HEK293 (cell line): Measurements from ENCODE around the gene FBN2.

ENCODE experiments used
- BCL11A ChIP-seq: fragments of 450-650 bp; formaldehyde crosslinking; IDR thresholded peaks from 2 replicates; pipeline ENCODE4 v1.5.1; 2016; ENCODE audit warnings: low read depth, missing biosample characterization, missing genetic modification characterization
- GFI1B ChIP-seq: fragments of 450-650 bp; formaldehyde crosslinking; IDR thresholded peaks from 2 replicates; pipeline ENCODE4 v1.5.1; 2016; ENCODE audit warnings: missing biosample characterization, missing genetic modification characterization
- KLF9 ChIP-seq: fragments of 450-650 bp; formaldehyde crosslinking; IDR thresholded peaks from 2 replicates; pipeline ENCODE4 v1.5.1; 2016; ENCODE audit warnings: missing biosample characterization, missing genetic modification characterization, low read depth
- REPIN1 ChIP-seq: fragments of 450-650 bp; formaldehyde crosslinking; IDR thresholded peaks from 2 replicates; pipeline ENCODE4 v1.5.1; 2017; ENCODE audit warnings: missing biosample characterization, missing genetic modification characterization, low read depth
- ZBTB7A ChIP-seq: fragments of 450-650 bp; formaldehyde crosslinking; IDR thresholded peaks from 2 replicates; pipeline ENCODE4 v1.5.1; 2016; ENCODE audit warnings: low read depth, missing biosample characterization, missing genetic modification characterization
- ZNF112 ChIP-seq: fragments of 450-650 bp; formaldehyde crosslinking; IDR thresholded peaks from 2 replicates; pipeline ENCODE4 v1.5.0; 2017; ENCODE audit warnings: missing biosample characterization, missing genetic modification characterization
- ZNF221 ChIP-seq: fragments of 450-650 bp; formaldehyde crosslinking; IDR thresholded peaks from 2 replicates; pipeline ENCODE4 v1.5.1; 2017; ENCODE audit warnings: missing biosample characterization, missing genetic modification characterization, borderline replicate concordance
- ZNF239 ChIP-seq: fragments of 450-650 bp; formaldehyde crosslinking; IDR thresholded peaks from 2 replicates; pipeline ENCODE4 v1.5.1; 2016; ENCODE audit warnings: missing biosample characterization, missing genetic modification characterization
- ZNF416 ChIP-seq: fragments of 450-650 bp; formaldehyde crosslinking; IDR thresholded peaks from 2 replicates; pipeline ENCODE4 v1.5.1; 2016; ENCODE audit warnings: missing biosample characterization, missing genetic modification characterization
- ZNF426 ChIP-seq: fragments of 450-650 bp; formaldehyde crosslinking; IDR thresholded peaks from 2 replicates; pipeline ENCODE4 v1.5.1; 2017; ENCODE audit warnings: missing biosample characterization, missing genetic modification characterization, mild to moderate bottlenecking, inconsistent platforms, moderate library complexity
- ZNF571 ChIP-seq: fragments of 450-650 bp; formaldehyde crosslinking; IDR thresholded peaks from 2 replicates; pipeline ENCODE4 v1.5.0; 2017; ENCODE audit warnings: missing biosample characterization, missing genetic modification characterization
- ZNF621 ChIP-seq: fragments of 450-650 bp; formaldehyde crosslinking; IDR thresholded peaks from 2 replicates; pipeline ENCODE4 v1.5.1; 2017; ENCODE audit warnings: missing biosample characterization, missing genetic modification characterization
- ZNF623 ChIP-seq: fragments of 450-650 bp; formaldehyde crosslinking; IDR thresholded peaks from 2 replicates; pipeline ENCODE4 v1.5.1; 2016; ENCODE audit warnings: missing biosample characterization, missing genetic modification characterization
- ZNF624 ChIP-seq: fragments of 450-650 bp; formaldehyde crosslinking; IDR thresholded peaks from 2 replicates; pipeline ENCODE4 v1.5.1; 2017; ENCODE audit warnings: missing biosample characterization, missing genetic modification characterization
- ZNF658 ChIP-seq: fragments of 450-650 bp; formaldehyde crosslinking; IDR thresholded peaks from 2 replicates; pipeline ENCODE4; 2016; ENCODE audit warnings: missing biosample characterization, missing genetic modification characterization
- ZNF701 ChIP-seq: fragments of 450-650 bp; formaldehyde crosslinking; IDR thresholded peaks from 2 replicates; pipeline ENCODE4 v1.5.1; 2016; ENCODE audit warnings: missing biosample characterization, missing genetic modification characterization
- ZNF76 ChIP-seq: fragments of 450-650 bp; formaldehyde crosslinking; IDR thresholded peaks from 2 replicates; pipeline ENCODE4; 2016; ENCODE audit warnings: low read depth, missing biosample characterization, missing genetic modification characterization, borderline replicate concordance
- TF ChIP-seq, protein P1 (sequence below): fragments of 450-650 bp; formaldehyde crosslinking; IDR thresholded peaks from 2 replicates; pipeline ENCODE4 v1.5.1; 2016; ENCODE audit warnings: missing biosample characterization, missing genetic modification characterization, low read depth
- TF ChIP-seq, protein P2 (sequence below): fragments of 450-650 bp; formaldehyde crosslinking; IDR thresholded peaks from 2 replicates; pipeline ENCODE4 v1.5.1; 2016; ENCODE audit warnings: missing biosample characterization, missing genetic modification characterization
- TF ChIP-seq, protein P3 (sequence below): fragments of 450-650 bp; formaldehyde crosslinking; IDR thresholded peaks from 2 replicates; pipeline ENCODE4 v1.5.1; 2016; ENCODE audit warnings: missing biosample characterization, missing genetic modification characterization
- TF ChIP-seq, protein P4 (sequence below): fragments of 450-650 bp; formaldehyde crosslinking; IDR thresholded peaks from 2 replicates; pipeline ENCODE4 v1.5.1; 2016; ENCODE audit warnings: missing biosample characterization, missing genetic modification characterization
- TF ChIP-seq, protein P5 (sequence below): fragments of 450-650 bp; formaldehyde crosslinking; IDR thresholded peaks from 2 replicates; pipeline ENCODE4 v1.5.1; 2016; ENCODE audit warnings: missing biosample characterization, missing genetic modification characterization, borderline replicate concordance
- TF ChIP-seq, protein P6 (sequence below): fragments of 450-650 bp; formaldehyde crosslinking; IDR thresholded peaks from 2 replicates; pipeline ENCODE4 v1.5.1; 2016; ENCODE audit warnings: missing biosample characterization, missing genetic modification characterization
- TF ChIP-seq, protein P7 (sequence below): fragments of 450-650 bp; formaldehyde crosslinking; IDR thresholded peaks from 2 replicates; pipeline ENCODE4 v1.5.1; 2016; ENCODE audit warnings: missing biosample characterization, missing genetic modification characterization
- TF ChIP-seq, protein P8 (sequence below): fragments of 450-650 bp; formaldehyde crosslinking; IDR thresholded peaks from 2 replicates; pipeline ENCODE4 v1.5.1; 2017; ENCODE audit warnings: missing biosample characterization, missing genetic modification characterization

The FBN2 gene

DNA sequence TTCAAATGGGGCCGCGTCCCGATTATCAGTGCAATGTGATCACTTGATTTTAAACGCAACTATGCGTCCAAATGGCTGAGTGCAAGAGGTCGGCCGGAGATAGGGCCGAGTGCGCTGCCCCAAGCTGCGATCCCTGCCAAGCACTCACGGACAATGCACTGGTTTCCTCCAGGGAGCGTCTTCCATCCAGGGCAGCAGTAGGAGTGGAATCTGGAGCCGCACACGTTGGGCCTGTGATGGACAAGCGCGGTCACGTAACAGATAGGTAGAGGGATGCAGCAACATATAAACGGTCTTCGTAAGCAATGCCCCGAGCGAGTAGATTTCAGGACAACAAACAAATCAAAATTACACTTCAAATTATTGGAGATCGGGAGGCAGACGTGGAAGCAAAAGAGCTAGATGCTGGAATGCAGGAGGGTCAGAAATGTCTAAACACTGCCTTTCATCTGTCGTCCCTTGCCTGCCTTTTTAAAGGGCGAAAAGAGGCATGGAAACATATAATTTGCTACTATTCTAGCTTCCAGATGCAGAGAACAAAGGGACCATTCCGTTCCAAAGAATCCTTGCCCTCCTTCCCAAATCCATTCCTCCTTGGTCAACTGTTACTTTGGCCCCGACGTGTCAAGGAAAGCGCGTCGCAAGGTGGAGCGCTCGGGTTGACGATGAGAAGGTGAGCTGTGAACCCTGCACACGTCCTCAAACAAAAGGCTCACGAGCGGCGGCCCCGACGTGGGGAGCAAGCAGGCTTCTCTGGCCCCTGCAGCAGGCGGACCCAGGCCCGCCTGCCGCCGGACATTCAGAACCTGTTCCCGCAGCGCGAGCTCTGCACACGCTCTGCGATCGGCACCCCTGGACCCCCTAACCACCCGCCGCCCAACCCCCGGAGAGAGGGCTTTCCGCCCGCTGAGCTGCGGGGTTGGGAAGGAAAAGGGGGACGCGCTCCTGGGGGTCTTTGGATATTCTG lies 1.5 kb downstream of the FBN2 start (continued):
- TF ChIP-seq ZNF112 (tag by site-specific recombination): no peak
- no peak for TF ChIP-seq ZNF239 (tag by site-specific recombination)
- TF ChIP-seq ZNF416 (tag by site-specific recombination): no peak
- TF ChIP-seq KLF9 (tag by site-specific recombination): no peak
- TF ChIP-seq, protein P1, sequence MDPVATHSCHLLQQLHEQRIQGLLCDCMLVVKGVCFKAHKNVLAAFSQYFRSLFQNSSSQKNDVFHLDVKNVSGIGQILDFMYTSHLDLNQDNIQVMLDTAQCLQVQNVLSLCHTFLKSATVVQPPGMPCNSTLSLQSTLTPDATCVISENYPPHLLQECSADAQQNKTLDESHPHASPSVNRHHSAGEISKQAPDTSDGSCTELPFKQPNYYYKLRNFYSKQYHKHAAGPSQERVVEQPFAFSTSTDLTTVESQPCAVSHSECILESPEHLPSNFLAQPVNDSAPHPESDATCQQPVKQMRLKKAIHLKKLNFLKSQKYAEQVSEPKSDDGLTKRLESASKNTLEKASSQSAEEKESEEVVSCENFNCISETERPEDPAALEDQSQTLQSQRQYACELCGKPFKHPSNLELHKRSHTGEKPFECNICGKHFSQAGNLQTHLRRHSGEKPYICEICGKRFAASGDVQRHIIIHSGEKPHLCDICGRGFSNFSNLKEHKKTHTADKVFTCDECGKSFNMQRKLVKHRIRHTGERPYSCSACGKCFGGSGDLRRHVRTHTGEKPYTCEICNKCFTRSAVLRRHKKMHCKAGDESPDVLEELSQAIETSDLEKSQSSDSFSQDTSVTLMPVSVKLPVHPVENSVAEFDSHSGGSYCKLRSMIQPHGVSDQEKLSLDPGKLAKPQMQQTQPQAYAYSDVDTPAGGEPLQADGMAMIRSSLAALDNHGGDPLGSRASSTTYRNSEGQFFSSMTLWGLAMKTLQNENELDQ (tag by site-specific recombination): no peak
- TF ChIP-seq ZNF624 (tag by site-specific recombination): no peak
- TF ChIP-seq BCL11A (tag by site-specific recombination): no peak
- no peak for TF ChIP-seq ZNF658 (tag by site-specific recombination)
- TF ChIP-seq ZNF623: no peak
- TF ChIP-seq, protein P2, sequence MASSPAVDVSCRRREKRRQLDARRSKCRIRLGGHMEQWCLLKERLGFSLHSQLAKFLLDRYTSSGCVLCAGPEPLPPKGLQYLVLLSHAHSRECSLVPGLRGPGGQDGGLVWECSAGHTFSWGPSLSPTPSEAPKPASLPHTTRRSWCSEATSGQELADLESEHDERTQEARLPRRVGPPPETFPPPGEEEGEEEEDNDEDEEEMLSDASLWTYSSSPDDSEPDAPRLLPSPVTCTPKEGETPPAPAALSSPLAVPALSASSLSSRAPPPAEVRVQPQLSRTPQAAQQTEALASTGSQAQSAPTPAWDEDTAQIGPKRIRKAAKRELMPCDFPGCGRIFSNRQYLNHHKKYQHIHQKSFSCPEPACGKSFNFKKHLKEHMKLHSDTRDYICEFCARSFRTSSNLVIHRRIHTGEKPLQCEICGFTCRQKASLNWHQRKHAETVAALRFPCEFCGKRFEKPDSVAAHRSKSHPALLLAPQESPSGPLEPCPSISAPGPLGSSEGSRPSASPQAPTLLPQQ: no peak
- TF ChIP-seq, protein P3, sequence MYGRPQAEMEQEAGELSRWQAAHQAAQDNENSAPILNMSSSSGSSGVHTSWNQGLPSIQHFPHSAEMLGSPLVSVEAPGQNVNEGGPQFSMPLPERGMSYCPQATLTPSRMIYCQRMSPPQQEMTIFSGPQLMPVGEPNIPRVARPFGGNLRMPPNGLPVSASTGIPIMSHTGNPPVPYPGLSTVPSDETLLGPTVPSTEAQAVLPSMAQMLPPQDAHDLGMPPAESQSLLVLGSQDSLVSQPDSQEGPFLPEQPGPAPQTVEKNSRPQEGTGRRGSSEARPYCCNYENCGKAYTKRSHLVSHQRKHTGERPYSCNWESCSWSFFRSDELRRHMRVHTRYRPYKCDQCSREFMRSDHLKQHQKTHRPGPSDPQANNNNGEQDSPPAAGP (tag by site-specific recombination): no peak
- TF ChIP-seq REPIN1 (tag by site-specific recombination): no peak
- TF ChIP-seq, protein P4, sequence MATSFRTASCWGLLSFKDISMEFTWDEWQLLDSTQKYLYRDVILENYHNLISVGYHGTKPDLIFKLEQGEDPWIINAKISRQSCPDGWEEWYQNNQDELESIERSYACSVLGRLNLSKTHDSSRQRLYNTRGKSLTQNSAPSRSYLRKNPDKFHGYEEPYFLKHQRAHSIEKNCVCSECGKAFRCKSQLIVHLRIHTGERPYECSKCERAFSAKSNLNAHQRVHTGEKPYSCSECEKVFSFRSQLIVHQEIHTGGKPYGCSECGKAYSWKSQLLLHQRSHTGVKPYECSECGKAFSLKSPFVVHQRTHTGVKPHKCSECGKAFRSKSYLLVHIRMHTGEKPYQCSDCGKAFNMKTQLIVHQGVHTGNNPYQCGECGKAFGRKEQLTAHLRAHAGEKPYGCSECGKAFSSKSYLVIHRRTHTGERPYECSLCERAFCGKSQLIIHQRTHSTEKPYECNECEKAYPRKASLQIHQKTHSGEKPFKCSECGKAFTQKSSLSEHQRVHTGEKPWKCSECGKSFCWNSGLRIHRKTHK (tag by site-specific recombination): no peak
- TF ChIP-seq ZNF76 (tag by site-specific recombination): no peak
- TF ChIP-seq ZNF701: no peak
- TF ChIP-seq, protein P5, sequence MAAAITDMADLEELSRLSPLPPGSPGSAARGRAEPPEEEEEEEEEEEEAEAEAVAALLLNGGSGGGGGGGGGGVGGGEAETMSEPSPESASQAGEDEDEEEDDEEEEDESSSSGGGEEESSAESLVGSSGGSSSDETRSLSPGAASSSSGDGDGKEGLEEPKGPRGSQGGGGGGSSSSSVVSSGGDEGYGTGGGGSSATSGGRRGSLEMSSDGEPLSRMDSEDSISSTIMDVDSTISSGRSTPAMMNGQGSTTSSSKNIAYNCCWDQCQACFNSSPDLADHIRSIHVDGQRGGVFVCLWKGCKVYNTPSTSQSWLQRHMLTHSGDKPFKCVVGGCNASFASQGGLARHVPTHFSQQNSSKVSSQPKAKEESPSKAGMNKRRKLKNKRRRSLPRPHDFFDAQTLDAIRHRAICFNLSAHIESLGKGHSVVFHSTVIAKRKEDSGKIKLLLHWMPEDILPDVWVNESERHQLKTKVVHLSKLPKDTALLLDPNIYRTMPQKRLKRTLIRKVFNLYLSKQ (tag by site-specific recombination): no peak
- TF ChIP-seq, protein P6, sequence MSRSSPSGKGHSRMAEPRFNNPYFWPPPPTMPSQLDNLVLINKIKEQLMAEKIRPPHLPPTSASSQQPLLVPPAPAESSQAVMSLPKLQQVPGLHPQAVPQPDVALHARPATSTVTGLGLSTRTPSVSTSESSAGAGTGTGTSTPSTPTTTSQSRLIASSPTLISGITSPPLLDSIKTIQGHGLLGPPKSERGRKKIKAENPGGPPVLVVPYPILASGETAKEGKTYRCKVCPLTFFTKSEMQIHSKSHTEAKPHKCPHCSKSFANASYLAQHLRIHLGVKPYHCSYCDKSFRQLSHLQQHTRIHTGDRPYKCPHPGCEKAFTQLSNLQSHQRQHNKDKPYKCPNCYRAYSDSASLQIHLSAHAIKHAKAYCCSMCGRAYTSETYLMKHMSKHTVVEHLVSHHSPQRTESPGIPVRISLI (tag by site-specific recombination): no peak
- TF ChIP-seq GFI1B (tag by site-specific recombination): no peak
- no peak for TF ChIP-seq ZNF571 (tag by site-specific recombination)
- TF ChIP-seq, protein P7, sequence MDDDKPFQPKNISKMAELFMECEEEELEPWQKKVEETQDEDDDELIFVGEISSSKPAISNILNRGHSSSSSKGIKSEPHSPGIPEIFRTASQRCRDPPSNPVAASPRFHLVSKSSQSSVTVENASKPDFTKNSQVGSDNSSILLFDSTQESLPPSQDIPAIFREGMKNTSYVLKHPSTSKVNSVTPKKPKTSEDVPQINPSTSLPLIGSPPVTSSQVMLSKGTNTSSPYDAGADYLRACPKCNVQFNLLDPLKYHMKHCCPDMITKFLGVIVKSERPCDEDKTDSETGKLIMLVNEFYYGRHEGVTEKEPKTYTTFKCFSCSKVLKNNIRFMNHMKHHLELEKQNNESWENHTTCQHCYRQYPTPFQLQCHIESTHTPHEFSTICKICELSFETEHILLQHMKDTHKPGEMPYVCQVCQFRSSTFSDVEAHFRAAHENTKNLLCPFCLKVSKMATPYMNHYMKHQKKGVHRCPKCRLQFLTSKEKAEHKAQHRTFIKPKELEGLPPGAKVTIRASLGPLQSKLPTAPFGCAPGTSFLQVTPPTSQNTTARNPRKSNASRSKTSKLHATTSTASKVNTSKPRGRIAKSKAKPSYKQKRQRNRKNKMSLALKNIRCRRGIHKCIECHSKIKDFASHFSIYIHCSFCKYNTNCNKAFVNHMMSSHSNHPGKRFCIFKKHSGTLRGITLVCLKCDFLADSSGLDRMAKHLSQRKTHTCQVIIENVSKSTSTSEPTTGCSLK (tag by site-specific recombination): no peak
- no peak for TF ChIP-seq ZNF426 (tag by site-specific recombination)
- no peak for TF ChIP-seq ZNF621 (tag by site-specific recombination)
- TF ChIP-seq, protein P8, sequence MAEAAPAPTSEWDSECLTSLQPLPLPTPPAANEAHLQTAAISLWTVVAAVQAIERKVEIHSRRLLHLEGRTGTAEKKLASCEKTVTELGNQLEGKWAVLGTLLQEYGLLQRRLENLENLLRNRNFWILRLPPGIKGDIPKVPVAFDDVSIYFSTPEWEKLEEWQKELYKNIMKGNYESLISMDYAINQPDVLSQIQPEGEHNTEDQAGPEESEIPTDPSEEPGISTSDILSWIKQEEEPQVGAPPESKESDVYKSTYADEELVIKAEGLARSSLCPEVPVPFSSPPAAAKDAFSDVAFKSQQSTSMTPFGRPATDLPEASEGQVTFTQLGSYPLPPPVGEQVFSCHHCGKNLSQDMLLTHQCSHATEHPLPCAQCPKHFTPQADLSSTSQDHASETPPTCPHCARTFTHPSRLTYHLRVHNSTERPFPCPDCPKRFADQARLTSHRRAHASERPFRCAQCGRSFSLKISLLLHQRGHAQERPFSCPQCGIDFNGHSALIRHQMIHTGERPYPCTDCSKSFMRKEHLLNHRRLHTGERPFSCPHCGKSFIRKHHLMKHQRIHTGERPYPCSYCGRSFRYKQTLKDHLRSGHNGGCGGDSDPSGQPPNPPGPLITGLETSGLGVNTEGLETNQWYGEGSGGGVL (tag by site-specific recombination): no peak
- TF ChIP-seq ZBTB7A (tag by site-specific recombination): no peak
- TF ChIP-seq ZNF221 (tag by site-specific recombination): no peak
